Neural progenitor cell (in vitro differentiated cells): ENCODE data around the gene TP73. TPM values are rescaled to one million over a fixed set of nuclear protein-coding genes. Genes with fewer than 3 reads are reported as not detected.

Experiments
- DNase-seq: peaks from one replicate; pipeline ENCODE4 v3.0.0-alpha.2; 2016; ENCODE audit warnings: low spot score
- H2AFZ ChIP-seq: fragments of 200-600 bp; sonication (generic); replicated peaks from 2 replicates; pipeline ENCODE4 v1.6.1; 2016; ENCODE audit warnings: antibody characterized with exemption
- H3F3A ChIP-seq: fragments of 200-600 bp; sonication (generic); 2 replicates; pipeline ENCODE4 v1.6.1; 2016; ENCODE audit warnings: antibody characterized with exemption, low read depth
- H3K27ac ChIP-seq: fragments of 200-600 bp; sonication (generic); 2 replicates; pipeline ENCODE4 v1.5.1; 2016; ENCODE audit warnings: mild to moderate bottlenecking
- H3K27me3 ChIP-seq: fragments of 200-600 bp; sonication (generic); 2 replicates; pipeline ENCODE4 v1.6.1; 2016; ENCODE audit warnings: mild to moderate bottlenecking, moderate library complexity
- H3K36me3 ChIP-seq: fragments of 200-600 bp; sonication (generic); 2 replicates; pipeline ENCODE4 v1.5.1; 2016
- H3K4me1 ChIP-seq: fragments of 200-600 bp; sonication (generic); 2 replicates; pipeline ENCODE4 v1.6.1; 2016; ENCODE audit warnings: mixed run types
- H3K4me2 ChIP-seq: fragments of 200-600 bp; sonication (generic); 2 replicates; pipeline ENCODE4 v1.6.1; 2016
- H3K4me3 ChIP-seq: fragments of 200-600 bp; sonication (generic); 2 replicates; pipeline ENCODE4 v1.5.1; 2016
- H3K79me2 ChIP-seq: fragments of 200-600 bp; sonication (generic); 2 replicates; pipeline ENCODE4 v1.6.1; 2016; ENCODE audit warnings: low read depth
- H3K9ac ChIP-seq: fragments of 200-600 bp; sonication (generic); 2 replicates; pipeline ENCODE4 v1.6.1; 2016
- H3K9me3 ChIP-seq: fragments of 200-600 bp; sonication (generic); 2 replicates; pipeline ENCODE4 v1.5.1; 2016; ENCODE audit warnings: low read depth
- H4K20me1 ChIP-seq: fragments of 200-600 bp; sonication (generic); 2 replicates; pipeline ENCODE4 v1.6.1; 2016; ENCODE audit warnings: low read depth
- H3K27ac Mint-ChIP-seq: 3 replicates; pipeline ENCODE4 v1.8.0; 2021; ENCODE audit warnings: mixed read lengths
- H3K27me3 Mint-ChIP-seq: 2 replicates; pipeline ENCODE4 v1.8.0; 2022; ENCODE audit warnings: low read depth, mild to moderate bottlenecking, inconsistent platforms, moderate library complexity, mixed read lengths; ENCODE audit not compliant: insufficient read depth
- H3K36me3 Mint-ChIP-seq: 3 replicates; pipeline ENCODE4 v1.8.0; 2021; ENCODE audit warnings: mixed read lengths
- H3K4me1 Mint-ChIP-seq: 3 replicates; pipeline ENCODE4 v1.8.0; 2021; ENCODE audit warnings: mixed read lengths
- H3K4me3 Mint-ChIP-seq: 3 replicates; pipeline ENCODE4 v1.8.0; 2021; ENCODE audit warnings: mild to moderate bottlenecking, moderate library complexity, mixed read lengths
- H3K9me3 Mint-ChIP-seq: 3 replicates; pipeline ENCODE4 v1.8.0; 2020; ENCODE audit warnings: mixed read lengths
- EZH2 ChIP-seq: fragments of 200-600 bp; sonication (generic); IDR thresholded peaks from 2 replicates; pipeline ENCODE4 v1.6.1; 2017; ENCODE audit warnings: antibody characterized with exemption, mild to moderate bottlenecking, moderate library complexity
- EZH2phosphoT487 ChIP-seq: fragments of 200-600 bp; sonication (generic); IDR thresholded peaks from 2 replicates; pipeline ENCODE4 v1.6.1; 2017; ENCODE audit warnings: antibody characterized with exemption
- total RNA-seq: library from RNA; depleted of rRNA; stranded (reverse); fragments of >200 nt; gene quantifications from 2 replicates; pipeline ENCODE4 v1.2.3, GENCODE V29; 2015; ENCODE audit warnings: low replicate concordance
- TF ChIP-seq, protein P1 (sequence below): fragments of 200-600 bp; sonication (generic); IDR thresholded peaks from 2 replicates; pipeline ENCODE4 v1.5.1; 2017; ENCODE audit warnings: antibody characterized with exemption, mild to moderate bottlenecking

The TP73 gene
- total RNA-seq, 1 donor from 2014 or later = not detected

DNA sequence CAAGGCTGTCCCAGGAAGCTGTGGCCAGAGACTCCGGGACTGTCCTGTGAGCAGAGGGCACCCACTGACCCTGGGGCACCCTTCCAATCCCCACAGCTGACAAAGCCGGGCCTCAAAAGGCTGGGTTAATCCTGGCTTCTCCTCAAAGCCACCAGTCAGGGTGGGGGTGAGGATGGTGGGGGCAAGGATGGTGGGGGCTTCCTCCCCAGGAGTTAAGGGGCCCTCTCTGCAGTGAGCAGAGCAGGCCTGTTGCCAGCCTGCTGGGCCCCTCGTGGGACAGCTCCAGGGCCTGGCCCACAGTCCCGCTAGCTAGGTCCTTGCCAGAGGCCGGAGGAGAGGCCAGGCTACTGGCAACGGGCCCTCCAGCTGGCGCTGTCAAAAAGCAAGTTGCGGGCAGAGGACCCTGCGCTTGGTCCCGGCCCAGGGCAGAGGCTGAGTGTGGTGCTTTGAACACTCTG is 62.0 kb downstream of the TP73 start:
- Histone ChIP-seq H3K36me3 (no peaks in the 10 kb centered on the region), H3K4me1 (no peaks in the 10 kb centered on the region), H3K27ac (no peak overlapping the region), H3K9ac (no peak overlapping the region), H4K20me1 (peaks cover 30% of the 10 kb centered on the region), H3F3A (no peaks in the 10 kb centered on the region), H3K4me2 (no peak overlapping the region), H3K27me3 (peaks cover 15% of the 10 kb centered on the region), H3K4me3 (no peak overlapping the region), H2AFZ (no peak overlapping the region), H3K9me3 (no peaks in the 10 kb centered on the region), H3K79me2 (no peaks in the 10 kb centered on the region)
- Mint-ChIP-seq H3K4me1 (peaks cover 14% of the 10 kb centered on the region), H3K27ac (no peak overlapping the region), H3K4me3 (no peak overlapping the region), H3K36me3 (no peaks in the 10 kb centered on the region), H3K9me3 (no peaks in the 10 kb centered on the region), H3K27me3 (peaks cover 15% of the 10 kb centered on the region)
- no peak for DNase-seq
- TF ChIP-seq EZH2phosphoT487 = no peak
- TF ChIP-seq EZH2 = no peak
- TF ChIP-seq, protein P1, sequence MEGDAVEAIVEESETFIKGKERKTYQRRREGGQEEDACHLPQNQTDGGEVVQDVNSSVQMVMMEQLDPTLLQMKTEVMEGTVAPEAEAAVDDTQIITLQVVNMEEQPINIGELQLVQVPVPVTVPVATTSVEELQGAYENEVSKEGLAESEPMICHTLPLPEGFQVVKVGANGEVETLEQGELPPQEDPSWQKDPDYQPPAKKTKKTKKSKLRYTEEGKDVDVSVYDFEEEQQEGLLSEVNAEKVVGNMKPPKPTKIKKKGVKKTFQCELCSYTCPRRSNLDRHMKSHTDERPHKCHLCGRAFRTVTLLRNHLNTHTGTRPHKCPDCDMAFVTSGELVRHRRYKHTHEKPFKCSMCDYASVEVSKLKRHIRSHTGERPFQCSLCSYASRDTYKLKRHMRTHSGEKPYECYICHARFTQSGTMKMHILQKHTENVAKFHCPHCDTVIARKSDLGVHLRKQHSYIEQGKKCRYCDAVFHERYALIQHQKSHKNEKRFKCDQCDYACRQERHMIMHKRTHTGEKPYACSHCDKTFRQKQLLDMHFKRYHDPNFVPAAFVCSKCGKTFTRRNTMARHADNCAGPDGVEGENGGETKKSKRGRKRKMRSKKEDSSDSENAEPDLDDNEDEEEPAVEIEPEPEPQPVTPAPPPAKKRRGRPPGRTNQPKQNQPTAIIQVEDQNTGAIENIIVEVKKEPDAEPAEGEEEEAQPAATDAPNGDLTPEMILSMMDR = no peak

DNA sequence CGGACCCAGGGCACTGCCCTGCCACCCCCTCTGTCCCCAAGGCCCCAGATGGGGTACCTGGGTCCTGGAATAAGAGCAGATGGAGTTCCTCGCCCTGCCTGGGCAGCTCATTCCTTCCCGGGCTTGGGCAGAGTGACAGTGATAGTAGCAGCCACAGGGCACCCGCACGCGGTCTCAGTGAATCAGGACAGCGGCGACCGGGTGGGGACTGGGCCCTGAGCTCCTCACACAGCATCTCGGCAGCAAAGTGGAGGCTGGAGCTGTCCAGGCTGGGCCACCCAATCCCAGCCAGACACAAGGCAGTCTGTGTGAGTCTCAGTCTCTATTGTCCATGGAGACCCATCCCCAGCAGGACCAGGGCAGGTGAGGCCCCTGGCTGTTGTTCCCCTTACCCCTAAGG is 62.5 kb downstream of the TP73 start:
- no peaks in the 10 kb centered on the region for H3K79me2 ChIP-seq
- Mint-ChIP-seq H3K36me3 (no peaks in the 10 kb centered on the region), H3K27me3 (peaks cover 14% of the 10 kb centered on the region), H3K4me3 (no peak overlapping the region), H3K27ac (no peak overlapping the region), H3K9me3 (no peaks in the 10 kb centered on the region), H3K4me1 (peaks cover 17% of the 10 kb centered on the region)
- no peak overlapping the region for H3K4me3 ChIP-seq
- no peak for DNase-seq
- no peaks in the 10 kb centered on the region for H3F3A ChIP-seq
- H3K27me3 ChIP-seq = peaks cover 10% of the 10 kb centered on the region
- no peaks in the 10 kb centered on the region for H3K36me3 ChIP-seq
- no peak overlapping the region for H3K27ac ChIP-seq
- no peak overlapping the region for H3K9ac ChIP-seq
- no peaks in the 10 kb centered on the region for H3K4me1 ChIP-seq
- H4K20me1 ChIP-seq = peaks cover 30% of the 10 kb centered on the region
- no peak overlapping the region for H2AFZ ChIP-seq
- H3K4me2 ChIP-seq = no peak overlapping the region
- H3K9me3 ChIP-seq = no peaks in the 10 kb centered on the region
- TF ChIP-seq, protein P1 = no peak
- TF ChIP-seq EZH2 = no peak
- TF ChIP-seq EZH2phosphoT487 = no peak

DNA sequence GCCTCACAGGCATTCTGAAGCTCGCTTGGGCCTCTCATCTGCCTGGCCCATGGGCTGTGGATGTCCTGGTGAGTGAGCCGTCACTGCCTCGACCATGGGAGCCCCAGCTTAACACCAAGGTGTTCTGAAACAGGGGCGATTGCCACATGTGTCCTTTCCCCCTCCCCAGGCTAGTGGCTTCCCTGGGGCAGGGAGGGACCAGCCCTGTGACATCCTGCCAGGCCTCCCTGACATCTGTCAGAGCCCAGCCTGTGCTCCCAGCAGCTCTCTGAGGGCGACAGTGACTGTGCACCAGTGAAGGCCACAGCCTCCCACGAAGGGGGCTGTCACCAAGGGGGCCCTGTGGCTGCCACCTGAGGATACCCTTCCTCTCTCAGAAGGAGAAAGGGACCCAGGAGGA is 64.0 kb downstream of the TP73 start:
- H3K27ac Mint-ChIP-seq = no peak overlapping the region
- Histone ChIP-seq H3K27me3 (peaks cover 10% of the 10 kb centered on the region), H3K4me3 (no peak overlapping the region), H3K36me3 (no peaks in the 10 kb centered on the region), H4K20me1 (peaks cover 30% of the 10 kb centered on the region), H3K4me1 (no peaks in the 10 kb centered on the region), H3K9me3 (no peaks in the 10 kb centered on the region), H3K4me2 (no peak overlapping the region), H3K9ac (no peak overlapping the region), H3K27ac (no peak overlapping the region), H3F3A (no peaks in the 10 kb centered on the region), H2AFZ (no peak overlapping the region), H3K79me2 (no peaks in the 10 kb centered on the region)
- no peak overlapping the region for H3K4me3 Mint-ChIP-seq
- no peak for DNase-seq
- H3K27me3 Mint-ChIP-seq = peaks cover 13% of the 10 kb centered on the region
- H3K4me1 Mint-ChIP-seq = peaks cover 16% of the 10 kb centered on the region
- TF ChIP-seq EZH2 = no peak
- no peak for TF ChIP-seq EZH2phosphoT487
- TF ChIP-seq, protein P1 = no peak
- H3K36me3 Mint-ChIP-seq = no peaks in the 10 kb centered on the region
- H3K9me3 Mint-ChIP-seq = no peaks in the 10 kb centered on the region
